ENCODE measurements around the gene CCDC85C.

The CCDC85C gene

DNA sequence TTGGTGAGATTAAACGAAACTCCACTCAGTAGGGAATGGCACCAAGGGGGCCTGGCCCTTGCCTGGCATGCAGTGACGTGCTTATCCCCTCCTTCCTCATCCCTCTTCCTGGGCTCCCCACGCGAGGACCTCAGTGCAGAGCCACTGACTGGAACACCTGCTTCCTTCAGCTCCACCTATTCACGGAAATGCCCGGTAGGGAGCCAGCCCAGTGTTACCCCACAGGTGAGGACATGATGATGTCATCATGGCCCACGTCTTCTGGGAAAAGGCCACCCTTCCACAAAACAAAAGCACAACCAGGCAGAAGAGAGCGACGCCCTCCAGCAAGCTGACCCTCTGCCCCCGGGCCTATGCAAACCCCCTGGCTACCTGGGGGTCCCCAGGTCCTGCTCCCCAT lies 42.1 kb downstream of the CCDC85C start:
- peak overlapping the region; percentile 95 for H3K27ac ChIP-seq
- TF ChIP-seq, protein P1, sequence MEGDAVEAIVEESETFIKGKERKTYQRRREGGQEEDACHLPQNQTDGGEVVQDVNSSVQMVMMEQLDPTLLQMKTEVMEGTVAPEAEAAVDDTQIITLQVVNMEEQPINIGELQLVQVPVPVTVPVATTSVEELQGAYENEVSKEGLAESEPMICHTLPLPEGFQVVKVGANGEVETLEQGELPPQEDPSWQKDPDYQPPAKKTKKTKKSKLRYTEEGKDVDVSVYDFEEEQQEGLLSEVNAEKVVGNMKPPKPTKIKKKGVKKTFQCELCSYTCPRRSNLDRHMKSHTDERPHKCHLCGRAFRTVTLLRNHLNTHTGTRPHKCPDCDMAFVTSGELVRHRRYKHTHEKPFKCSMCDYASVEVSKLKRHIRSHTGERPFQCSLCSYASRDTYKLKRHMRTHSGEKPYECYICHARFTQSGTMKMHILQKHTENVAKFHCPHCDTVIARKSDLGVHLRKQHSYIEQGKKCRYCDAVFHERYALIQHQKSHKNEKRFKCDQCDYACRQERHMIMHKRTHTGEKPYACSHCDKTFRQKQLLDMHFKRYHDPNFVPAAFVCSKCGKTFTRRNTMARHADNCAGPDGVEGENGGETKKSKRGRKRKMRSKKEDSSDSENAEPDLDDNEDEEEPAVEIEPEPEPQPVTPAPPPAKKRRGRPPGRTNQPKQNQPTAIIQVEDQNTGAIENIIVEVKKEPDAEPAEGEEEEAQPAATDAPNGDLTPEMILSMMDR (conservative IDR thresholded peaks at IDR 0.05), result no peak

DNA sequence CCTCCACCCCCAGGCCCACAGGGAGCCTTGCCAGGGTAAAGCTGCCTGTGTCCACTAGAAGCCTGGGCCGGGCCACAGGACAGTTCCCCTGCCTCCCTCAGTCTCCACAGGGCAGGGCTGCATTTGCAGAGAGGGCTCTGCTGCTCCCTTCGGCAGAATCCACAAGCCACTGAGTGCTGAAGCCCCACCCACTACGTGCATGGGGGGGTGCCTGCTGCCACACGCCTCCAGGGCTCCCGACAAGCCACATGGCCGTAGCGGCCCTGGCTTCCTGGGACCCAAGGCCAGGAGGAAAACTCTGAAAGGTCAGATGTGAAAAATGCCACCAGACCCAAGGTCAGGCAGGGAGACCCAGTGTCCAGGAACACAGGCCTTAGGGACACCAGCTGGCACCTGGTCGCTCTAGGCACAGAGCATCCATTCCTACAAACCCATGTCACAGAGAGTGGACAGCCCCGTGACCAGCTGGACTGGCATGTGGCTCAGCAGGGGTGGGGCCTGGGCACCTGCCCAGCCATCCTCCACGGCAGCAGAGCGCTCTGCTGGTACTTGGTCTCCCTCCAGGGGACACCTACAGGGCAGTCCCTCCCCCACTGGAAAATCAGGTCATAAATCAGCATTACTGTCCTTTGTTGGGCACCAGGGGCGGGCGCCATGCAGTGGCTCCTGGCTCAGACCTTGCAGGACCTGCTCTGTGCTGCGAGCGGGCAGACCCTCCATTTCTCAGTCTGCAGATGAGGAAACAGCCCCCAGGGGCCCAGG lies 42.9 kb downstream of the CCDC85C start:
- TF ChIP-seq, protein P1 (conservative IDR thresholded peaks at IDR 0.05), result peak; percentile 12; the same call in 1 of the 2 replicates
- H3K27ac ChIP-seq, result peak overlapping the region; percentile 95

DNA sequence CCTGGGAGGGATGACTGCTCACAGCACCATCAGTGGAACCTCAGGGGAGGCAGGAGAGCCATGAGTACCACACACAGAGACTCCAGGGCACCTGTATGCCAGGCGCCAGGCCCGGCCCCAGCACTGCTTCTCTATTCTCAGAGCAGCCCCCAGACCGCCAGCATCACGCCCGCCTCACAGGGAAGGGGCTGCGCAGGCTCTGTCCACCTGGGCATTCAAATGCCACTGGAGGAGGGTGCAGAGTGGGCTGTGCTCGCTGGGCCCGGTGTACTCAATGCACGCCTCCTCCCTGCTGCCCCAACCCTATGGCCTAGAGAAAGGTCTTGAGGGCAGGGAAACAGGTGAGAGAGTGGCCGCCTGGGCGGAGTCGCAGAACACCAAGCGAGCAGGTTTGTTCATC lies 43.6 kb downstream of the CCDC85C start:
- H3K27ac ChIP-seq, result peak overlapping the region; percentile 95
- TF ChIP-seq, protein P1 (conservative IDR thresholded peaks at IDR 0.05), result no peak

DNA sequence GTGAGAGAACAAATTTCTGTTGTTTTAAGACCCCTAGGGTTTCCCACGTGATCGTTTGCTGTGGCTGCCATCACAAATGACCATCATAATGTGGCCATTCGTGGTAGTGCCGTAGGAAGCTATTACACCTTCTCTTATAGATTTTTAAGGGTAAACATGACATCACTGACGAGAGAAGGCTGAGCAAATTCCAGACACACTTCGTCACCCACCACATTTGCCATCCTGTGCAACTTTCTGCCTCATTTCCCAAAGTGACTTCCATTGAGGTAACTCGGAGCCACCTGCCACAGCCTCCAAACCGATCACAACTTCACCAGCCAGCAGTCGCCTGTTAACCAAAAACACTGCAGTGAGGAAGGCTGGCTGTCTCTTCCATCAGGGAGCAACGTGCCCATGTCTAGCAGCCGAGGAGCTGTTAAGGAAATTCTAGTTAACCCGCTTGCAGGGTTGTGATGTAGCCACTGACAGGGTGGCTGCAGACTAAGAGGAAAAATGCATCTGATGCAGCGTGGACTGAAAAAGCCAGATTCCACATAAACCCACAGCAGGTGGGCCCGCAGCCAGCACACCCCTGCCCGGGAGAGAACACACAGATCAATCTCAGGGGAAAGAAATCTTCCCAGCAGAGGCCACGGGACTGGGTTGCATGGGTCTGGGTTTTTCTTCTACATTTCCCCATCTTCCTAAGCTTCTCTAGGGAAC lies 44.6 kb downstream of the CCDC85C start:
- TF ChIP-seq, protein P1 (conservative IDR thresholded peaks at IDR 0.05), result no peak
- peak overlapping the region; percentile 95 for H3K27ac ChIP-seq

DNA sequence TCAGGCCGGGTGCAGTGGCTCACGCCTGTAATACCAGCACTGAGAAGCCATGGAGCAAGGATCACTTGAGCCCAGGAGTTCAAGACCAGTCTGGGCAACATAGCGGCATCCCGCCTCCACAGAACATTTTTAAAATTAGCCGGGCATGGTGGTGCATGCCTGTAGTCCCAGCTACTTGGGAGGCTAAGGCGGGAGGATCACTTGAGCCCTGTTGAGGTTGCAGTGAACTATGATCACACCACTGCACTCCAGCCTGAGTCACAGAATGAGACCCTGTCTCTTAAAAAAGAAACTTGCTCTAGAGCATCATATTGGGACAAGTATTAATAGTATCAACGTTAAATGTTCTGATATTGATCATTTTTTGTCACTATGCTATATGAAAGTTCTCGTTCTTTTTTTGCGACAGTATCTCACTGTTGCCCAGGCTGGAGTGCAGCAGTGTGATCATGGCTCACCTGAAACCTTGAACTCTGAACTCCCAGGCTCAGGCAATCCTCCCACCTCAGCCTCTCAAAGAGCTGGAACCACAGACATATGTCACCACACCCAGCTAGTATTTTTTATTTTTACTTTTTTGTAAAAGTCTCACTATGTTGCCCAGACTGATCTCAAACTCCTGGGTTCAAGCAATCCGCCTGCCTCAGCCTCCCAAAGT lies 47.7 kb downstream of the CCDC85C start:
- H3K27ac ChIP-seq, result peak overlapping the region; percentile 28; the same call in 1 of the 2 replicates
- TF ChIP-seq, protein P1 (conservative IDR thresholded peaks at IDR 0.05), result no peak

DNA sequence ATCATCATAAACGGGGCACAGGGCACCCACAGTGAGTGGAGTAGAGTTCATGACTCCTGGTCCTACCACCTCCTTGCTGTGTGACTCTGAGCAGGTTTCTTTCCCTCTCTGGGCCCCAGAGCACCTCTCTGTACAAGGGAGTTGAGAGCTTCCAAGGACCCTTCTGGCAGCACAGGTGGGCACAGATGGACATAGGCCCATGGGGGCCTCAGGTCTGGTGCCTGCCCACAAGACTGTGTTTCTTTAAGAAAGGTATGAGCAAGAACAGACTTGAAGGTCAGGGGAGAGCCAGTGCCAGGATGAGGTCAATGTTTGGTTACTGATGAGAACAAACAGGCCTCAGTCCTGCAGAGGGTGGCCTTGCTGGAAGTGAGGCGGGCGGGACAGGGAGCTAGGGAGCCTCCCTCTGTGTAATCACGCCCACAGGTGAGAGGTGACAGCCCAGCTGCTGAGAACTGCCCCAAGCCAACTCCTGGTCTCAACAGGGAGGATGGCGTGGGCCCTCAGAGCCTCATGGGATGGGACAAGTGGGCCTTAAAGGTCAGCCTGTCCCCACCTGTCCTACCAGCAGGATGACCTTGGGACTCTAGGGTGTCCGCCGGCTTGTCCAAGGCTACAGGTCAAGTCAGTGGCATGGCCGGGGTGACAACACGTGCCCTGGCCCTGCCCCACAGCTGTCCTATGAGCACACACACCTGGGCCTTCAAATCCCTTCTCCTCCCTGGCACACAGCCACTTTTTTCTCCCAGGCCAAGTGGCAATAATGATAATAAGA lies 49.1 kb downstream of the CCDC85C start:
- TF ChIP-seq, protein P1 (conservative IDR thresholded peaks at IDR 0.05), result no peak
- peak overlapping the region; percentile 28; the same call in 1 of the 2 replicates for H3K27ac ChIP-seq
